ENCODE measurements around the gene GNB1.
"Not testable (repeated sequence)": the region's sequence is repeated elsewhere in the genome, so short reads cannot be mapped to it uniquely, and the experiment has no call there.

GNB1 gene

DNA sequence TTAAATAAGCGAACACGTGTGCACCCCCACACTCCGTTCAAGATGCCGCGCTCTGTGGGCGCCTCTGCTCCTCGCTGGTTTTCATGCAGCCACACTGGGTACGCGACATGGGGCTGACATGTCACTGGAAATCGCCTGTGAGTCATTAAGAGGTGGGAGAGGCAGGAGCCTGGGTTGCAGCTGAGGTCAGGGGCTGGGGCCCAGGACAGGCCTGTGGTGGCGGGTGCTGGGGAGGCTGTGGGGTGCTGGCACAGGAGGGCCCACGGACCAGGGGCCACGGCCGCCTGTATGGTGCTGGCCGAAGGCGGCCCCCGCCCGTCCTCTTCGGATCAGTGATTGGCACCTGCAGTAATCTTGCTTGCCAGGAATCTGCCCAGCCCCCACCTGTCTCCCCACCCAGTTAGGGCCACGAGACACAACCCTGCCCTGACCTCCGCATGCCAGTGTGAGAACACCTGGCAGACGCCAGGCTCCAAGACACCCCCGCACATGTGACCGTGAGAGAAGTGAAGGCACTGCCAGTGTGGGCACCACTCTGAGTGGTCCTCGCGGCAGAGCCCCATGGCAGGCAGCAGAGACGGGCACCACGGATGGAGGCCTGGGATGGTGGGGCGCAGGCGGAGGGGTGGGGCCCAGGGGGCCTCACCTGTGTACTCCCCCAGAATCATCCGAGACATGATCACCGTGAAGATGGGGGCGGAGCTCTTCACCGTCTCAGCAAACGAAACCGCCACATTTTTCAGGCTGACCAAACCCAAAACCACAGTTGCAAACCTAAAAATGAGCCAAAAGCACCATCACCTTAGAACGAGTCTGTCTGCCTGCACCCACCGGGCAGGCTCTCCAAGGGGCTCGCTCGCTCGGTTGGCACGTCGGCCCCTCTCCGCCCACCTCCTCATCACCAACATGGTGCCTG is 153.0 kb downstream of the GNB1 start:
- not testable (repeated sequence) for H3F3A ChIP-seq (ENCODE audit: control insufficient read depth, insufficient read depth); H3K4me3 ChIP-seq (ENCODE audit: low read length); H3K9me3 ChIP-seq (ENCODE audit: control insufficient read depth, insufficient read depth, low read length); H3K9me2 ChIP-seq (replicated peaks; ENCODE audit: control insufficient read depth, low read length); H3K27ac ChIP-seq (ENCODE audit: low read depth, low read length); H4K20me1 ChIP-seq (ENCODE audit: control insufficient read depth, insufficient read depth, low read depth, low read length); H3K36me3 ChIP-seq (ENCODE audit: control insufficient read depth, low read length); H3K27me3 ChIP-seq (ENCODE audit: control insufficient read depth, low read length); H3K4me1 ChIP-seq (ENCODE audit: control insufficient read depth, low read length); H3K4me2 ChIP-seq (ENCODE audit: low read length); H3K79me2 ChIP-seq (ENCODE audit: control insufficient read depth, low read length)

Data from DOHH2 (cell line).